IMR-90 (cell line): ENCODE data around the gene ALLC.

Experiments
- BHLHE40 ChIP-seq: fragments of 150-350 bp; IDR thresholded peaks from 2 replicates; pipeline ENCODE4 v1.6.1; 2016; ENCODE audit warnings: mild to moderate bottlenecking, low read depth, low read length
- CEBPB ChIP-seq: IDR thresholded peaks from 2 replicates; pipeline ENCODE4 v1.6.1; 2012; ENCODE audit warnings: low read depth, low read length, improper control_type of control experiment
- CTCF ChIP-seq: conservative IDR thresholded peaks from 2 replicates; pipeline ENCODE4 v1.5.1; 2012; ENCODE audit warnings: mild to moderate bottlenecking, low read depth, low read length, improper control_type of control experiment
- FOS ChIP-seq: fragments of 150-350 bp; IDR thresholded peaks from 2 replicates; pipeline ENCODE4 v1.6.1; 2016; ENCODE audit warnings: low read depth, low read length
- MAZ ChIP-seq: IDR thresholded peaks from 2 replicates; pipeline ENCODE4 v1.6.1; 2012; ENCODE audit warnings: low read depth, mild to moderate bottlenecking, low read length, improper control_type of control experiment, moderate library complexity, borderline replicate concordance
- POLR2A ChIP-seq: IDR thresholded peaks from 2 replicates; pipeline ENCODE4 v1.6.1; 2012; ENCODE audit warnings: mild to moderate bottlenecking, low read depth, low read length
- RAD21 ChIP-seq: IDR thresholded peaks from 2 replicates; pipeline ENCODE4 v1.6.1; 2012; ENCODE audit warnings: low read length, improper control_type of control experiment
- USF2 ChIP-seq: fragments of 150-350 bp; IDR thresholded peaks from 2 replicates; pipeline ENCODE4 v1.6.1; 2017; ENCODE audit warnings: mild to moderate bottlenecking, antibody characterized with exemption, low read length, low read depth

- TF ChIP-seq RAD21 (no peak), CTCF (no peak), POLR2A (no peak), USF2 (no peak), MAZ (no peak), BHLHE40 (no peak), CEBPB (no peak), FOS (no peak)
Observed at GRCh38 chr2:3649581-3649980, 8.4 kb upstream of the ALLC start.
